Stimulated activated CD8-positive, alpha-beta memory T cell treated with anti-CD3 and anti-CD28 coated beads, Interleukin-15, amount 100 ng/mL, for 1 hour (primary cell): ENCODE measurements around the gene SSC5D.

Source experiments
- DNase-seq: peaks from one replicate; pipeline ENCODE4 v3.0.0-alpha.2; 2020; ENCODE audit warnings: low read depth

Gene SSC5D

GRCh38 chr19:55536951-55537740 is 48.9 kb downstream of the SSC5D start, which contains the start of gene SBK2:
TSS of gene SBK2 (minus strand) at chr19:55537133. CDS start at chr19:55536294, 839 bp downstream.
- no peak for DNase-seq

GRCh38 chr19:55537741-55538111 is 49.5 kb downstream of the SSC5D start:
- no peak for DNase-seq

GRCh38 chr19:55538132-55538531 is 49.9 kb downstream of the SSC5D start:
- DNase-seq: no peak

GRCh38 chr19:55539090-55539984 is 51.1 kb downstream of the SSC5D start:
- DNase-seq: no peak

GRCh38 chr19:55540619-55541018 is 52.4 kb downstream of the SSC5D start:
- no peak for DNase-seq

- DNase-seq: no peak
These were observed 52.9 kb downstream of the SSC5D start for GRCh38 chr19:55541091-55541490.

- DNase-seq: no peak
These were observed 54.1 kb downstream of the SSC5D start for GRCh38 chr19:55542292-55542855.

- DNase-seq: no peak
These were observed 55.3 kb downstream of the SSC5D start for GRCh38 chr19:55543567-55543966.

GRCh38 chr19:55544014-55544413 is 55.8 kb downstream of the SSC5D start:
- no peak for DNase-seq

- no peak for DNase-seq
These were observed 56.7 kb downstream of the SSC5D start for GRCh38 chr19:55544776-55545439.

GRCh38 chr19:55545443-55545842 is 57.2 kb downstream of the SSC5D start, which contains the start of gene SBK3:
TSS of gene SBK3 (minus strand) at chr19:55545543. CDS start at chr19:55545543, 0 bp downstream.
- DNase-seq: no peak

- no peak for DNase-seq
These were observed 57.8 kb downstream of the SSC5D start for GRCh38 chr19:55546011-55546410.

GRCh38 chr19:55546822-55547614 is 58.8 kb downstream of the SSC5D start:
- DNase-seq: no peak

- no peak for DNase-seq
These were observed 61.5 kb downstream of the SSC5D start for GRCh38 chr19:55549500-55550320.

- DNase-seq: no peak
These were observed 62.0 kb downstream of the SSC5D start for GRCh38 chr19:55550321-55550650.

- no peak for DNase-seq
These were observed 64.0 kb downstream of the SSC5D start for GRCh38 chr19:55552206-55552605.

- DNase-seq: no peak
These were observed 64.4 kb downstream of the SSC5D start for GRCh38 chr19:55552620-55553019.

GRCh38 chr19:55553217-55554182 is 65.3 kb downstream of the SSC5D start:
- no peak for DNase-seq

- DNase-seq: no peak
These were observed 66.1 kb downstream of the SSC5D start for GRCh38 chr19:55554302-55554701.
